DOHH2 (cell line): Measurements from ENCODE around the gene MBD5.

ENCODE experiments used
- H3F3A ChIP-seq: fragments of 200-600 bp; sonication (generic), shearing (Covaris generic); 2 replicates; pipeline ENCODE4 v1.6.0; 2016; ENCODE audit warnings: antibody characterized with exemption, mild to moderate bottlenecking; ENCODE audit not compliant: control insufficient read depth, insufficient read depth
- H3K27ac ChIP-seq: fragments of 200-600 bp; sonication (generic); 2 replicates; pipeline ENCODE4 v1.5.1; 2014; ENCODE audit warnings: low read depth, mild to moderate bottlenecking, low read length, moderate library complexity
- H3K27me3 ChIP-seq: fragments of 200-600 bp; sonication (generic); 2 replicates; pipeline ENCODE4 v1.6.1; 2014; ENCODE audit warnings: mild to moderate bottlenecking, low read length, mixed read lengths; ENCODE audit not compliant: control insufficient read depth
- H3K36me3 ChIP-seq: fragments of 200-600 bp; sonication (generic); 2 replicates; pipeline ENCODE4 v1.6.1; 2014; ENCODE audit warnings: mild to moderate bottlenecking, low read length, moderate library complexity, mixed read lengths; ENCODE audit not compliant: control insufficient read depth
- H3K4me1 ChIP-seq: fragments of 200-600 bp; sonication (generic); 2 replicates; pipeline ENCODE4 v1.6.1; 2014; ENCODE audit warnings: mild to moderate bottlenecking, low read length, mixed read lengths; ENCODE audit not compliant: control insufficient read depth
- H3K4me2 ChIP-seq: fragments of 200-600 bp; sonication (generic); 2 replicates; pipeline ENCODE4 v1.6.0; 2014; ENCODE audit warnings: mild to moderate bottlenecking, low read length, moderate library complexity
- H3K4me3 ChIP-seq: fragments of 200-600 bp; sonication (generic); 2 replicates; pipeline ENCODE4 v1.5.1; 2014; ENCODE audit warnings: mild to moderate bottlenecking, low read length, mixed read lengths
- H3K79me2 ChIP-seq: fragments of 200-600 bp; sonication (generic); 2 replicates; pipeline ENCODE4 v1.6.1; 2014; ENCODE audit warnings: mild to moderate bottlenecking, low read length, mixed read lengths; ENCODE audit not compliant: control insufficient read depth
- H3K9me2 ChIP-seq: fragments of 200-600 bp; sonication (generic); replicated peaks from 2 replicates; pipeline ENCODE4 v1.6.1; 2014; ENCODE audit warnings: mild to moderate bottlenecking, low read length, mixed read lengths; ENCODE audit not compliant: control insufficient read depth
- H3K9me3 ChIP-seq: fragments of 200-600 bp; sonication (generic); 2 replicates; pipeline ENCODE4 v1.6.1; 2014; ENCODE audit warnings: antibody characterized with exemption, low read length, mixed read lengths; ENCODE audit not compliant: control insufficient read depth, insufficient read depth
- H4K20me1 ChIP-seq: fragments of 200-600 bp; sonication (generic); 2 replicates; pipeline ENCODE4 v1.6.0; 2014; ENCODE audit warnings: low read depth, mild to moderate bottlenecking, antibody characterized with exemption, low read length, moderate library complexity; ENCODE audit not compliant: control insufficient read depth, insufficient read depth
- CTCF ChIP-seq: fragments of 200-600 bp; sonication (generic); IDR thresholded peaks from one replicate; pipeline ENCODE4 v1.5.1; 2014; ENCODE audit warnings: antibody characterized with exemption, mild to moderate bottlenecking, low read depth, low read length; ENCODE audit not compliant: poor library complexity, severe bottlenecking
- EZH2phosphoT487 ChIP-seq: fragments of 200-600 bp; sonication (generic); IDR thresholded peaks from 2 replicates; pipeline ENCODE4 v1.6.1; 2017; ENCODE audit warnings: borderline replicate concordance, mild to moderate bottlenecking, antibody characterized with exemption, low read length, moderate library complexity, mixed read lengths

MBD5 gene

GRCh38 chr2:148177559-148177958 is 156.7 kb downstream of the MBD5 start:
- H3K79me2 ChIP-seq, result no peaks in the 10 kb centered on the region
- no peaks in the 10 kb centered on the region for H3K9me2 ChIP-seq
- no peak for TF ChIP-seq CTCF
- no peak for TF ChIP-seq EZH2phosphoT487
- no peak overlapping the region for H3K4me2 ChIP-seq
- H3K27ac ChIP-seq, result no peak overlapping the region
- no peaks in the 10 kb centered on the region for H4K20me1 ChIP-seq
- H3K4me3 ChIP-seq, result no peak overlapping the region
- no peaks in the 10 kb centered on the region for H3K27me3 ChIP-seq
- no peaks in the 10 kb centered on the region for H3K36me3 ChIP-seq
- H3F3A ChIP-seq, result no peaks in the 10 kb centered on the region
- no peaks in the 10 kb centered on the region for H3K9me3 ChIP-seq
- no peaks in the 10 kb centered on the region for H3K4me1 ChIP-seq

GRCh38 chr2:148179724-148180123 is 158.8 kb downstream of the MBD5 start:
- Histone ChIP-seq H3F3A (no peaks in the 10 kb centered on the region), H4K20me1 (no peaks in the 10 kb centered on the region), H3K4me3 (no peak overlapping the region), H3K36me3 (no peaks in the 10 kb centered on the region), H3K79me2 (no peaks in the 10 kb centered on the region), H3K9me2 (no peaks in the 10 kb centered on the region), H3K27ac (no peak overlapping the region), H3K4me1 (no peaks in the 10 kb centered on the region), H3K27me3 (no peaks in the 10 kb centered on the region), H3K9me3 (no peaks in the 10 kb centered on the region), H3K4me2 (no peak overlapping the region)
- TF ChIP-seq CTCF (no peak), EZH2phosphoT487 (no peak)

GRCh38 chr2:148184976-148185375 is 164.1 kb downstream of the MBD5 start:
- H3K79me2 ChIP-seq, result no peaks in the 10 kb centered on the region
- no peaks in the 10 kb centered on the region for H3K9me2 ChIP-seq
- no peak overlapping the region for H3K27ac ChIP-seq
- no peak overlapping the region for H3K4me2 ChIP-seq
- H3F3A ChIP-seq, result no peaks in the 10 kb centered on the region
- H4K20me1 ChIP-seq, result no peaks in the 10 kb centered on the region
- no peaks in the 10 kb centered on the region for H3K4me1 ChIP-seq
- H3K36me3 ChIP-seq, result no peaks in the 10 kb centered on the region
- H3K9me3 ChIP-seq, result no peaks in the 10 kb centered on the region
- H3K27me3 ChIP-seq, result no peaks in the 10 kb centered on the region
- TF ChIP-seq EZH2phosphoT487 (no peak), CTCF (no peak)
- no peak overlapping the region for H3K4me3 ChIP-seq

GRCh38 chr2:148194882-148195281 is 174.0 kb downstream of the MBD5 start:
- Histone ChIP-seq H3F3A (no peaks in the 10 kb centered on the region), H3K9me2 (no peaks in the 10 kb centered on the region), H4K20me1 (no peaks in the 10 kb centered on the region), H3K4me3 (no peak overlapping the region), H3K9me3 (no peaks in the 10 kb centered on the region), H3K79me2 (no peaks in the 10 kb centered on the region), H3K27ac (no peak overlapping the region), H3K36me3 (no peaks in the 10 kb centered on the region), H3K27me3 (no peaks in the 10 kb centered on the region), H3K4me2 (no peak overlapping the region), H3K4me1 (no peaks in the 10 kb centered on the region)
- no peak for TF ChIP-seq EZH2phosphoT487
- TF ChIP-seq CTCF, result no peak
